GM10266 (cell line): ENCODE results near the gene GRIA4.

Source experiments
- DNase-seq: peaks from one replicate; pipeline ENCODE4 v3.0.0; 2012; ENCODE audit errors: extremely low spot score
- CTCF ChIP-seq: IDR thresholded peaks from 2 replicates; pipeline ENCODE4 v1.5.1; 2012; ENCODE audit warnings: mild to moderate bottlenecking, low read depth; ENCODE audit not compliant: control insufficient read depth, insufficient read depth; ENCODE audit errors: missing control alignments

GRIA4 gene

GRCh38 chr11:105897161-105897560 is 287.3 kb downstream of the GRIA4 start:
- no peak for DNase-seq
- no peak for TF ChIP-seq CTCF

- DNase-seq = no peak
- no peak for TF ChIP-seq CTCF
These were observed 289.9 kb downstream of the GRIA4 start for GRCh38 chr11:105899772-105900171.

GRCh38 chr11:105900515-105901035 is 290.7 kb downstream of the GRIA4 start:
- DNase-seq = no peak

GRCh38 chr11:105903113-105903512 is 293.2 kb downstream of the GRIA4 start:
- DNase-seq = no peak
- no peak for TF ChIP-seq CTCF

More at GRCh38 chr11:105900515-105901035, 290.7 kb downstream of the GRIA4 start:
- no peak for TF ChIP-seq CTCF

- no peak for TF ChIP-seq CTCF
These were observed 296.6 kb downstream of the GRIA4 start for GRCh38 chr11:105906517-105906916.

GRCh38 chr11:105907319-105907718 is 297.4 kb downstream of the GRIA4 start:
- no peak for DNase-seq
- TF ChIP-seq CTCF = no peak

More at GRCh38 chr11:105906517-105906916, 296.6 kb downstream of the GRIA4 start:
- DNase-seq = no peak

- no peak for TF ChIP-seq CTCF
- DNase-seq = no peak
These were observed 300.3 kb downstream of the GRIA4 start for GRCh38 chr11:105910095-105910715.
